H1 (cell line): ENCODE results near the gene NFIC. TPM values are rescaled to one million over a fixed set of nuclear protein-coding genes. Genes with fewer than 3 reads are reported as not detected.

Experiments
- CTCF ChIA-PET: fragments of 300-600 bp; sonication (Branson Sonifier 250); formaldehyde crosslinking; loops from one replicate; lab custom pipeline; 2021; ENCODE audit not compliant: partially characterized antibody; lab: Charles Lee
- POLR2A ChIA-PET: fragments of 300-600 bp; sonication (Branson Sonifier 250); formaldehyde crosslinking; loops from one replicate; lab custom pipeline; 2021; ENCODE audit warnings: inconsistent platforms; ENCODE audit not compliant: partially characterized antibody; lab: Charles Lee
- DNase-seq, 2 experiments: peaks; one replicate each; pipeline versions ENCODE4 v3.0.0 to v3.0.0-alpha.2; 2010 to 2022; ENCODE audit warnings: low spot score in 2 of 2, low read depth in 1 of 2, mixed read lengths in 1 of 2
- FAIRE-seq: peaks from 2 replicates; lab custom pipeline; 2011; peaks lifted over from hg19 to GRCh38; lab: Jason Lieb, UNC
- H2AFZ ChIP-seq: 2 replicates; pipeline ENCODE4 v1.8.1; 2012; ENCODE audit warnings: low read length, inconsistent platforms
- H2AK5ac ChIP-seq: 2 replicates; pipeline ENCODE4 v1.6.1; 2013; ENCODE audit warnings: low read depth, low read length
- H2BK120ac ChIP-seq: replicated peaks from 2 replicates; pipeline ENCODE3; 2013; ENCODE audit warnings: low read depth, low read length, inconsistent platforms
- H2BK12ac ChIP-seq: 2 replicates; pipeline ENCODE4 v1.6.1; 2013; ENCODE audit warnings: low read depth, low read length
- H2BK15ac ChIP-seq: 2 replicates; pipeline ENCODE4 v1.6.1; 2013; ENCODE audit warnings: low read length
- H2BK20ac ChIP-seq: 2 replicates; pipeline ENCODE4 v1.6.1; 2013; ENCODE audit warnings: low read length
- H2BK5ac ChIP-seq: 2 replicates; pipeline ENCODE4 v1.6.1; 2013; ENCODE audit warnings: low read depth, low read length
- H3K14ac ChIP-seq: 2 replicates; pipeline ENCODE4 v1.6.1; 2013; ENCODE audit warnings: inconsistent platforms; ENCODE audit not compliant: insufficient read length
- H3K18ac ChIP-seq: 2 replicates; pipeline ENCODE4 v1.6.1; 2013; ENCODE audit warnings: low read length; ENCODE audit errors: extremely low read depth
- H3K23ac ChIP-seq: 2 replicates; pipeline ENCODE4 v1.6.1; 2013; ENCODE audit warnings: inconsistent platforms; ENCODE audit not compliant: insufficient read length
- H3K23me2 ChIP-seq: 2 replicates; pipeline ENCODE4 v1.6.1; 2013; ENCODE audit warnings: low read depth, low read length
- H3K27ac ChIP-seq: 2 replicates; pipeline ENCODE4 v1.6.1; 2011; ENCODE audit warnings: low read depth, low read length, inconsistent platforms
- H3K27me3 ChIP-seq, 4 experiments: replicated peaks in 1 of 4; 1 replicate in 1 of 4; 2 replicates in 3 of 4; pipeline versions ENCODE4 v1.6.1 to v1.8.1; 2011 to 2013; ENCODE audit warnings: low read length in 3 of 4, mild to moderate bottlenecking in 3 of 4, inconsistent platforms in 2 of 4, mixed read lengths in 2 of 4, moderate library complexity in 1 of 4; ENCODE audit not compliant: control insufficient read depth in 3 of 4, insufficient read depth in 3 of 4; ENCODE audit errors: extremely low read depth in 1 of 4
- H3K36me3 ChIP-seq, 4 experiments: 2 replicates each; pipeline versions ENCODE4 v1.6.1 to v1.8.1; 2011 to 2013; ENCODE audit warnings: mild to moderate bottlenecking in 4 of 4, low read length in 3 of 4, moderate library complexity in 2 of 4, control low read depth in 1 of 4, inconsistent platforms in 1 of 4; ENCODE audit not compliant: insufficient read depth in 4 of 4, control insufficient read depth in 2 of 4
- H3K4ac ChIP-seq: replicated peaks from 2 replicates; pipeline ENCODE3; 2013; ENCODE audit warnings: low read length, low read depth, mixed read lengths, inconsistent platforms; ENCODE audit not compliant: insufficient read length
- H3K4me1 ChIP-seq, 4 experiments: replicated peaks in 1 of 4; 1 replicate in 1 of 4; 2 replicates in 3 of 4; pipeline versions ENCODE4 v1.6.1 to v1.8.1; 2011 to 2013; ENCODE audit warnings: low read length in 3 of 4, inconsistent platforms in 2 of 4, mixed read lengths in 1 of 4; ENCODE audit not compliant: insufficient read depth in 4 of 4, control insufficient read depth in 3 of 4
- H3K4me2 ChIP-seq, 2 experiments: 2 replicates each; pipeline versions ENCODE4 v1.6.1 to v1.8.1; 2011 to 2013; ENCODE audit warnings: low read depth in 2 of 2, low read length in 2 of 2, control low read depth in 1 of 2, inconsistent platforms in 1 of 2, mild to moderate bottlenecking in 1 of 2; ENCODE audit not compliant: insufficient read depth in 1 of 2
- H3K4me3 ChIP-seq, 4 experiments: fragments of 200-600, 300-600 bp in 1 of 4; sonication (generic), shearing (Covaris generic), sonication (Bioruptor Twin) in 1 of 4; 2 replicates each; pipeline versions ENCODE4 v1.5.1 to v1.8.1; 2011 to 2016; ENCODE audit warnings: low read length in 4 of 4, low read depth in 3 of 4, control low read depth in 2 of 4, inconsistent platforms in 2 of 4, mild to moderate bottlenecking in 2 of 4, mixed read lengths in 1 of 4, moderate library complexity in 1 of 4; ENCODE audit not compliant: insufficient read depth in 2 of 4; ENCODE audit errors: extremely low read depth in 1 of 4
- H3K56ac ChIP-seq: replicated peaks from 2 replicates; pipeline ENCODE3; 2013; ENCODE audit warnings: low read depth, mild to moderate bottlenecking, mixed read lengths, low read length, inconsistent platforms; ENCODE audit not compliant: insufficient read length
- H3K79me1 ChIP-seq: 2 replicates; pipeline ENCODE4 v1.6.1; 2013; ENCODE audit warnings: low read depth, low read length, control low read depth
- H3K79me2 ChIP-seq, 2 experiments: 2 replicates each; pipeline versions ENCODE4 v1.6.1 to v1.8.1; 2012 to 2013; ENCODE audit warnings: low read length in 2 of 2, mild to moderate bottlenecking in 2 of 2, inconsistent platforms in 1 of 2; ENCODE audit not compliant: insufficient read depth in 2 of 2, control insufficient read depth in 1 of 2
- H3K9ac ChIP-seq, 4 experiments: replicated peaks in 1 of 4; 1 replicate in 1 of 4; 2 replicates in 3 of 4; pipeline versions ENCODE4 v1.6.1 to v1.8.1; 2011 to 2013; ENCODE audit warnings: low read depth in 3 of 4, low read length in 3 of 4, control low read depth in 2 of 4, mild to moderate bottlenecking in 2 of 4, moderate library complexity in 2 of 4, inconsistent platforms in 1 of 4; ENCODE audit errors: extremely low read depth in 1 of 4
- H3K9me3 ChIP-seq, 2 experiments: 2 replicates each; pipeline versions ENCODE4 v1.6.1 to v1.8.1; 2012 to 2013; ENCODE audit warnings: mild to moderate bottlenecking in 2 of 2, moderate library complexity in 2 of 2, control low read depth in 1 of 2, inconsistent platforms in 1 of 2, low read depth in 1 of 2, low read length in 1 of 2, mixed read lengths in 1 of 2; ENCODE audit not compliant: insufficient read depth in 2 of 2
- H4K20me1 ChIP-seq, 2 experiments: replicated peaks in 1 of 2; 2 replicates each; pipeline versions ENCODE3 to v1.8.1; 2011 to 2013; ENCODE audit warnings: inconsistent platforms in 2 of 2, low read length in 2 of 2, mild to moderate bottlenecking in 1 of 2; ENCODE audit not compliant: insufficient read depth in 2 of 2, control insufficient read depth in 1 of 2
- H4K5ac ChIP-seq: 2 replicates; pipeline ENCODE4 v1.6.1; 2013; ENCODE audit warnings: low read length, low read depth, mixed read lengths, inconsistent platforms; ENCODE audit not compliant: insufficient read length
- H4K8ac ChIP-seq: 2 replicates; pipeline ENCODE4 v1.8.0; 2013; ENCODE audit warnings: mild to moderate bottlenecking, moderate library complexity, low read length, inconsistent platforms; ENCODE audit not compliant: insufficient read depth; ENCODE audit errors: extremely low read depth
- H4K91ac ChIP-seq: replicated peaks from 2 replicates; pipeline ENCODE3; 2013; ENCODE audit warnings: low read length, mixed read lengths, inconsistent platforms; ENCODE audit not compliant: insufficient read length
- ASH2L ChIP-seq: fragments of 200-600, 300-600 bp; sonication (generic); IDR thresholded peaks from one replicate; pipeline ENCODE4 v1.7.1; 2017; ENCODE audit warnings: low read length
- BACH1 ChIP-seq: IDR thresholded peaks from 2 replicates; pipeline ENCODE4 v1.6.1; 2012; ENCODE audit warnings: low read length, improper control_type of control experiment
- CTBP2 ChIP-seq: IDR thresholded peaks from 2 replicates; pipeline ENCODE4 v1.7.0; 2011; ENCODE audit warnings: borderline replicate concordance, mild to moderate bottlenecking, moderate library complexity, mixed read lengths, low read length; ENCODE audit not compliant: insufficient read depth, insufficient read length
- JUN ChIP-seq: IDR thresholded peaks from 2 replicates; pipeline ENCODE4 v1.6.1; 2011; ENCODE audit warnings: low read depth, mild to moderate bottlenecking, improper control_type of control experiment, low read length
- KDM1A ChIP-seq: fragments of 200-600, 300-600 bp; sonication (generic); IDR thresholded peaks from 2 replicates; pipeline ENCODE4 v1.7.1; 2016; ENCODE audit warnings: mild to moderate bottlenecking, low read length, borderline replicate concordance
- NRF1 ChIP-seq: IDR thresholded peaks from 2 replicates; pipeline ENCODE4 v1.6.1; 2011; ENCODE audit warnings: mild to moderate bottlenecking, low read depth, low read length, improper control_type of control experiment
- POLR2A ChIP-seq, 2 experiments: IDR thresholded peaks; 1 replicate in 1 of 2; 2 replicates in 1 of 2; pipeline ENCODE4 v1.6.1; 2011; ENCODE audit warnings: low read depth in 2 of 2, low read length in 2 of 2, mild to moderate bottlenecking in 2 of 2; ENCODE audit errors: control extremely low read depth in 1 of 2
- POLR2AphosphoS5 ChIP-seq: IDR thresholded peaks from 2 replicates; pipeline ENCODE4 v1.6.1; 2011; ENCODE audit warnings: low read depth, low read length
- RAD21 ChIP-seq, 2 experiments: IDR thresholded peaks in 1 of 2; conservative IDR thresholded peaks in 1 of 2; 2 replicates each; pipeline ENCODE4 v1.6.1; 2011; ENCODE audit warnings: low read depth in 2 of 2, low read length in 2 of 2, improper control_type of control experiment in 1 of 2, inconsistent platforms in 1 of 2, mild to moderate bottlenecking in 1 of 2, moderate library complexity in 1 of 2
- RNF2 ChIP-seq: fragments of 200-900, 300-1000 bp; sonication (generic); IDR thresholded peaks from 2 replicates; pipeline ENCODE4 v1.7.1; 2016; ENCODE audit warnings: borderline replicate concordance, low read depth, mild to moderate bottlenecking, antibody characterized with exemption, low read length; ENCODE audit not compliant: poor library complexity, severe bottlenecking; ENCODE audit errors: missing control alignments
- SRF ChIP-seq: IDR thresholded peaks from 2 replicates; pipeline ENCODE4 v1.6.1; 2011; ENCODE audit warnings: mild to moderate bottlenecking, low read depth, low read length, moderate library complexity
- WGBS, 2 experiments: shearing (Covaris generic) in 1 of 2; methylation state at CpG; one replicate each; pipeline versions ENCODE4 v1.1.6 to v1.1.7; 2013 to 2015; ENCODE audit warnings: low lambda C conversion rate in 2 of 2, mixed read lengths in 2 of 2, inconsistent platforms in 1 of 2, low coverage in 1 of 2, missing lambda C conversion rate in 1 of 2; ENCODE audit not compliant: insufficient replicate concordance in 2 of 2, insufficient coverage in 1 of 2, insufficient read length in 1 of 2; ENCODE audit errors: extremely low coverage in 1 of 2, missing lambda C conversion rate in 1 of 2; 5-methylcytosine and 5-hydroxymethylcytosine counted together
- polyA plus RNA-seq, 7 experiments: library from polyadenylated mRNA; depleted of rRNA in 3 of 7; stranded (reverse) in 5 of 7; unstranded in 2 of 7; fragments of >200 nt in 5 of 7; fragments of 200-250 nt in 2 of 7; gene quantifications; 1 replicate in 5 of 7; 2 replicates in 1 of 7; 4 replicates in 1 of 7; pipeline versions ENCODE4 v1.2.1 to v1.2.3, GENCODE V29; 2011 to 2013; ENCODE audit warnings: missing spikeins in 2 of 7, mixed read lengths in 2 of 7
- total RNA-seq: library from RNA; stranded (reverse); fragmentation: NEBNext Ultra II Directional; extraction: Animal tissue kit (Norgen Biotek cat#: 25700); gene quantifications from 2 replicates; pipeline ENCODE4 v1.2.1, GENCODE V29; 2021
- TF ChIP-seq, protein P1 (sequence below): IDR thresholded peaks from 2 replicates; pipeline ENCODE4 v1.6.1; 2011; ENCODE audit warnings: low read depth, mild to moderate bottlenecking, low read length; ENCODE audit not compliant: insufficient read depth

NFIC gene
- total and polyA plus RNA-seq, 2 of the 8 experiments (the other 6 are each of a cell fraction or from before 2014, with no cell fraction given) = 0.56 to 3.2 TPM

GRCh38 chr19:3452171-3452941 is 86.0 kb downstream of the NFIC start:
- DNase-seq (no peak), FAIRE-seq (no peak)
- H2AK5ac ChIP-seq = no peak overlapping the region
- peaks cover 0 to 3% of the 10 kb centered on the region in 2 experiments for H4K20me1 ChIP-seq
- no peak overlapping the region for H3K18ac ChIP-seq
- H2AFZ ChIP-seq = no peak overlapping the region
- WGBS, 2 experiments = 90% methylated on average over 38 of the region's 38 CpGs; no CpG with 5 or more reads in 1 of the 2 experiments
- H3K23me2 ChIP-seq = no peaks in the 10 kb centered on the region
- no peak overlapping the region for H2BK20ac ChIP-seq
- H3K9ac ChIP-seq = no peak overlapping the region
- no peak overlapping the region for H3K4me2 ChIP-seq
- ChIA-PET CTCF (interaction anchor here (0.7 to 4.8 kb wide), 6 partner anchors 14 to 177 kb away, joined by 3 to 22 read pairs (median 3); no protein-coding TSS in a partner anchor), POLR2A (no interaction called here)
- H3K4me3 ChIP-seq = no peak overlapping the region
- H3K27me3 ChIP-seq = peaks cover 0 to 4% (median 3%) of the 10 kb centered on the region in 4 experiments; a peak in 3 of 7 replicates
- no peak overlapping the region for H3K56ac ChIP-seq
- H2BK5ac ChIP-seq = no peak overlapping the region
- no peak overlapping the region for H2BK120ac ChIP-seq
- no peak overlapping the region for H4K5ac ChIP-seq
- H3K4ac ChIP-seq = no peak overlapping the region
- H4K8ac ChIP-seq = no peak overlapping the region
- no peaks in the 10 kb centered on the region for H3K9me3 ChIP-seq
- no peak overlapping the region for H3K14ac ChIP-seq
- H2BK12ac ChIP-seq = no peak overlapping the region
- no peaks in the 10 kb centered on the region for H3K36me3 ChIP-seq
- no peaks in the 10 kb centered on the region for H3K79me1 ChIP-seq
- H2BK15ac ChIP-seq = no peak overlapping the region
- no peaks in the 10 kb centered on the region for H3K79me2 ChIP-seq
- no peak overlapping the region for H4K91ac ChIP-seq
- H3K23ac ChIP-seq = no peak overlapping the region
- no peak overlapping the region for H3K27ac ChIP-seq
- H3K4me1 ChIP-seq = peaks cover 0 to 3% (median 1%) of the 10 kb centered on the region in 4 experiments; a peak in 3 of 7 replicates
- TF ChIP-seq POLR2A (IDR thresholded peaks at IDR 0.05; ENCODE audit: control extremely low read depth in 1 of 2, low read depth in 2 of 2, low read length in 2 of 2) = no peak
- no peak for TF ChIP-seq NRF1
- TF ChIP-seq, protein P1, sequence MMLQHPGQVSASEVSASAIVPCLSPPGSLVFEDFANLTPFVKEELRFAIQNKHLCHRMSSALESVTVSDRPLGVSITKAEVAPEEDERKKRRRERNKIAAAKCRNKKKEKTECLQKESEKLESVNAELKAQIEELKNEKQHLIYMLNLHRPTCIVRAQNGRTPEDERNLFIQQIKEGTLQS = no peak
- no peak for TF ChIP-seq ASH2L
- no peak for TF ChIP-seq RNF2
- no peak for TF ChIP-seq BACH1
- no peak for TF ChIP-seq CTBP2
- TF ChIP-seq POLR2AphosphoS5 = no peak
- TF ChIP-seq JUN = no peak
- no peak for TF ChIP-seq KDM1A
- TF ChIP-seq RAD21 (IDR thresholded peaks at IDR 0.05 in 1 of 2, conservative IDR thresholded peaks at IDR 0.05 in 1 of 2; ENCODE audit: low read depth in 2 of 2, low read length in 2 of 2) = no peak
- TF ChIP-seq SRF = no peak
